ENCODE data around the gene SLC16A5. TPM values are rescaled to one million over a fixed set of nuclear protein-coding genes. Genes with fewer than 3 reads are reported as not detected.

Gene SLC16A5
- total RNA-seq, 4 donors from 2014 or later: 59.1 to 93.3 (median 61.4) TPM

- Histone ChIP-seq H3K27ac (no peak overlapping the region), H3K36me3 (peaks cover 46% of the 10 kb centered on the region), H3K4me1 (no peaks in the 10 kb centered on the region), H3K9me3 (no peaks in the 10 kb centered on the region), H3K27me3 (no peaks in the 10 kb centered on the region), H3K4me3 (no peak overlapping the region)
- DNase-seq (ENCODE audit: low spot score in 2 of 2): no peak
- WGBS: 80% methylated on average over 13 of the region's 13 CpGs
- TF ChIP-seq EP300 (IDR thresholded peaks at IDR 0.05) (no peak), POLR2A (IDR thresholded peaks at IDR 0.05) (no peak), POLR2AphosphoS5 (IDR thresholded peaks at IDR 0.05) (no peak), CTCF (IDR thresholded peaks at IDR 0.05) (no peak)
Measured at GRCh38 chr17:75142236-75142971, 54.6 kb downstream of the SLC16A5 start.

- H3K27me3 ChIP-seq: no peaks in the 10 kb centered on the region
- H3K4me1 ChIP-seq: no peaks in the 10 kb centered on the region
- no peak overlapping the region for H3K27ac ChIP-seq
- H3K4me3 ChIP-seq: no peak overlapping the region
- H3K36me3 ChIP-seq: peaks cover 56% of the 10 kb centered on the region
- peak in 1 of 2 donors; percentile 31 for DNase-seq (ENCODE audit: low spot score in 2 of 2)
- no peaks in the 10 kb centered on the region for H3K9me3 ChIP-seq
- WGBS: 89% methylated on average over 11 of the region's 11 CpGs
- TF ChIP-seq POLR2AphosphoS5 (IDR thresholded peaks at IDR 0.05) (no peak), CTCF (IDR thresholded peaks at IDR 0.05) (no peak), POLR2A (IDR thresholded peaks at IDR 0.05) (no peak), EP300 (IDR thresholded peaks at IDR 0.05) (no peak)
Measured at GRCh38 chr17:75144816-75145512, 57.2 kb downstream of the SLC16A5 start.

- TF ChIP-seq CTCF (IDR thresholded peaks at IDR 0.05) (no peak), POLR2AphosphoS5 (IDR thresholded peaks at IDR 0.05) (no peak), EP300 (IDR thresholded peaks at IDR 0.05) (no peak), POLR2A (IDR thresholded peaks at IDR 0.05) (no peak)
- no peak for DNase-seq (ENCODE audit: low spot score in 2 of 2)
- H3K4me1 ChIP-seq: no peaks in the 10 kb centered on the region
- no peaks in the 10 kb centered on the region for H3K27me3 ChIP-seq
- no peak overlapping the region for H3K27ac ChIP-seq
- 86% methylated on average over 3 of the region's 3 CpGs for whole genome bisulfite sequencing
- no peak overlapping the region for H3K4me3 ChIP-seq
- no peaks in the 10 kb centered on the region for H3K9me3 ChIP-seq
- peaks cover 48% of the 10 kb centered on the region for H3K36me3 ChIP-seq
Measured at GRCh38 chr17:75146592-75146991, 58.8 kb downstream of the SLC16A5 start.

- Histone ChIP-seq H3K9me3 (no peaks in the 10 kb centered on the region), H3K4me1 (peaks cover 6% of the 10 kb centered on the region), H3K27me3 (no peaks in the 10 kb centered on the region), H3K27ac (no peak overlapping the region), H3K4me3 (no peak overlapping the region), H3K36me3 (peaks cover 45% of the 10 kb centered on the region)
- TF ChIP-seq CTCF (IDR thresholded peaks at IDR 0.05) (no peak), POLR2A (IDR thresholded peaks at IDR 0.05) (no peak), EP300 (IDR thresholded peaks at IDR 0.05) (no peak), POLR2AphosphoS5 (IDR thresholded peaks at IDR 0.05) (no peak)
- DNase-seq (ENCODE audit: low spot score in 2 of 2): peak in 1 of 2 donors; percentile 24
- 89% methylated on average over 6 of the region's 6 CpGs for WGBS
Measured at GRCh38 chr17:75147878-75148546, 60.3 kb downstream of the SLC16A5 start.

GRCh38 chr17:75151930-75152329, 64.2 kb downstream of the SLC16A5 start:
- H3K4me1 ChIP-seq: peaks cover 23% of the 10 kb centered on the region
- no peaks in the 10 kb centered on the region for H3K9me3 ChIP-seq
- TF ChIP-seq POLR2A (IDR thresholded peaks at IDR 0.05) (no peak), EP300 (IDR thresholded peaks at IDR 0.05) (no peak), CTCF (IDR thresholded peaks at IDR 0.05) (no peak), POLR2AphosphoS5 (IDR thresholded peaks at IDR 0.05) (no peak)
- no peak for DNase-seq (ENCODE audit: low spot score in 2 of 2)
- peaks cover 15% of the 10 kb centered on the region for H3K36me3 ChIP-seq
- no peaks in the 10 kb centered on the region for H3K27me3 ChIP-seq
- H3K27ac ChIP-seq: no peak overlapping the region
- no peak overlapping the region for H3K4me3 ChIP-seq
- WGBS: 91% methylated on average over 6 of the region's 6 CpGs
